ENCODE data around the gene CD8A. TPM values are rescaled to one million over a fixed set of nuclear protein-coding genes. Genes with fewer than 3 reads are reported as not detected.

The CD8A gene
- total and polyA plus RNA-seq, 8 donors = 0.39 to 2.0 (median 1.2) TPM

GRCh38 chr2:86770816-86771301 lies 19.9 kb downstream of the CD8A start:
- Histone ChIP-seq H3K27me3 (no peaks in the 10 kb centered on the region), H3K4me3 (no peak overlapping the region), H3K27ac (no peak overlapping the region), H3K4me1 (no peaks in the 10 kb centered on the region), H3K9me3 (no peaks in the 10 kb centered on the region), H3K36me3 (peaks cover 0 to 33% (median 15%) of the 10 kb centered on the region in 3 donors)
- TF ChIP-seq, protein P1, sequence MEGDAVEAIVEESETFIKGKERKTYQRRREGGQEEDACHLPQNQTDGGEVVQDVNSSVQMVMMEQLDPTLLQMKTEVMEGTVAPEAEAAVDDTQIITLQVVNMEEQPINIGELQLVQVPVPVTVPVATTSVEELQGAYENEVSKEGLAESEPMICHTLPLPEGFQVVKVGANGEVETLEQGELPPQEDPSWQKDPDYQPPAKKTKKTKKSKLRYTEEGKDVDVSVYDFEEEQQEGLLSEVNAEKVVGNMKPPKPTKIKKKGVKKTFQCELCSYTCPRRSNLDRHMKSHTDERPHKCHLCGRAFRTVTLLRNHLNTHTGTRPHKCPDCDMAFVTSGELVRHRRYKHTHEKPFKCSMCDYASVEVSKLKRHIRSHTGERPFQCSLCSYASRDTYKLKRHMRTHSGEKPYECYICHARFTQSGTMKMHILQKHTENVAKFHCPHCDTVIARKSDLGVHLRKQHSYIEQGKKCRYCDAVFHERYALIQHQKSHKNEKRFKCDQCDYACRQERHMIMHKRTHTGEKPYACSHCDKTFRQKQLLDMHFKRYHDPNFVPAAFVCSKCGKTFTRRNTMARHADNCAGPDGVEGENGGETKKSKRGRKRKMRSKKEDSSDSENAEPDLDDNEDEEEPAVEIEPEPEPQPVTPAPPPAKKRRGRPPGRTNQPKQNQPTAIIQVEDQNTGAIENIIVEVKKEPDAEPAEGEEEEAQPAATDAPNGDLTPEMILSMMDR (IDR thresholded peaks at IDR 0.05) = no peak
- no peak for FAIRE-seq
- intact Hi-C loops (cut with DNase I) = no loop called here
- 75 to 76% methylated on average over 6 of the region's 6 CpGs for WGBS, 2 donors
- no peak for ATAC-seq
- no peak for DNase-seq

DNA sequence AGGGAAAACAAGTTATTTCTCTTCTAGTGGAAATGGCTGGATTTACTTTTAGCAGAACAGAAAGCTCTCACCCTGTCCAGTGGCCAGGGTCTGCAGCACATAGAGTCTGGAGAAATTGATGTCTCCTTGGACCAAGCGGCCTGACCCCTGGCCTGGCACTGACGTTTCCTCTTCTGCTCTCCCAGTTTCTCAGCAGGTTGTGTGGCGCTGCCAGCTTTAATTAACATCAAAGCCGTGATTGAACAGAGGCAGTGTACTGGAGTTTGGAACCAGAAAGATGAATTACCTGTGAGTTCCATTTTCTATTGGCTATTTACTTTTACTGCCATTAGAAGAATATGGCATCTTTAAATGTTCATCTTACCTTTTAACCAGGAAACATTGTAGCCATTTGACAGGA lies 20.9 kb downstream of the CD8A start:
- H3K27me3 ChIP-seq = no peaks in the 10 kb centered on the region
- ATAC-seq (no peak), FAIRE-seq (no peak), DNase-seq (no peak)
- no peak overlapping the region for H3K4me3 ChIP-seq
- TF ChIP-seq, protein P1 (IDR thresholded peaks at IDR 0.05) = no peak
- H3K36me3 ChIP-seq = peaks cover 0 to 33% (median 15%) of the 10 kb centered on the region in 3 donors
- H3K9me3 ChIP-seq = no peaks in the 10 kb centered on the region
- 86 to 87% methylated on average over 4 of the region's 4 CpGs for WGBS, 2 donors
- H3K4me1 ChIP-seq = no peaks in the 10 kb centered on the region
- intact Hi-C loops (cut with DNase I) = no loop called here
- H3K27ac ChIP-seq = no peak overlapping the region

GRCh38 chr2:86768189-86768949 lies 22.3 kb downstream of the CD8A start:
- Histone ChIP-seq H3K27ac (no peak overlapping the region), H3K4me1 (no peaks in the 10 kb centered on the region), H3K36me3 (peaks cover 0 to 25% (median 9%) of the 10 kb centered on the region in 3 donors), H3K27me3 (no peaks in the 10 kb centered on the region), H3K4me3 (no peak overlapping the region), H3K9me3 (no peaks in the 10 kb centered on the region)
- FAIRE-seq = no peak
- no peak for DNase-seq
- no peak for ATAC-seq
- TF ChIP-seq, protein P1 (IDR thresholded peaks at IDR 0.05) = no peak
- WGBS, 2 donors = 87 to 89% methylated on average over 5 of the region's 5 CpGs
- intact Hi-C loops (cut with DNase I) = no loop called here

- DNase-seq = no peak
- Histone ChIP-seq H3K36me3 (peaks cover 0 to 5% (median 0%) of the 10 kb centered on the region in 3 donors), H3K9me3 (no peaks in the 10 kb centered on the region), H3K4me1 (no peaks in the 10 kb centered on the region), H3K27ac (no peak overlapping the region), H3K27me3 (no peaks in the 10 kb centered on the region), H3K4me3 (no peak overlapping the region)
- WGBS, 2 donors = 18 to 19% methylated on average over 1 of the region's 1 CpG
- intact Hi-C loops (cut with DNase I) = no loop called here
- no peak for FAIRE-seq
- peak in 3 of 4 donors; percentile 30 to 47 (median 45) for ATAC-seq
- TF ChIP-seq, protein P1 (IDR thresholded peaks at IDR 0.05) = no peak
Observed at GRCh38 chr2:86765310-86765695, 25.4 kb downstream of the CD8A start.

Measured in pancreas (tissue), 10 donors.